ENCODE measurements around the gene RTKN2. TPM values are rescaled to one million over a fixed set of nuclear protein-coding genes. Genes with fewer than 3 reads are reported as not detected.

Gene RTKN2
- 0.04 TPM for total RNA-seq (2013)
- polyA plus RNA-seq (under 1 TPM in 2 of 3 donors, not detected in 1; 0.07 to 0.08 TPM), polyA minus RNA-seq (not detected in 2 replicates), total RNA-seq (0.35 to 5.4 (median 0.84) reads per million in 11 experiments)

- Mint-ChIP-seq H3K27ac (peak within 1 kb of the TSS in 2 of 7 donors; percentile 2 to 50), H3K36me3 (peaks cover 0 to 1% of the 10 kb centered on the region in 2 donors), H3K4me1 (peaks cover 19% of the 10 kb centered on the region), H3K9me3 (peaks cover 0 to 3% (median 0%) of the 10 kb centered on the region in 7 donors), H3K4me3 (peak within 1 kb of the TSS; percentile 86 to 93), H3K27me3 (ENCODE audit: low read depth in 3 of 3) (peaks cover 14 to 29% (median 18%) of the 10 kb centered on the region in 3 donors)
- TF ChIP-seq CTCF (IDR thresholded peaks at IDR 0.05): no peak
- Histone ChIP-seq H3K27me3 (ENCODE audit: control insufficient read depth in 2 of 2, insufficient read depth in 2 of 2, low read length in 2 of 2) (peaks cover 8 to 37% of the 10 kb centered on the region in 2 donors), H4K20me1 (ENCODE audit: insufficient read depth, low read length) (no peaks in the 10 kb centered on the region), H3K4me3 (replicated peaks in 1 of 3; ENCODE audit: low read depth in 2 of 3, low read length in 3 of 3) (peak within 1 kb of the TSS; percentile 63 to 83 (median 79)), H2AFZ (ENCODE audit: insufficient read depth, low read depth, low read length, poor library complexity, severe bottlenecking) (peak within 1 kb of the TSS; percentile 87), H3K79me2 (ENCODE audit: insufficient read depth, low read length) (no peaks in the 10 kb centered on the region), H3K9ac (ENCODE audit: insufficient read depth, low read length, poor library complexity, severe bottlenecking) (peak within 1 kb of the TSS; percentile 60), H3K4me1 (ENCODE audit: control insufficient read depth in 1 of 2, insufficient read depth in 2 of 2, low read length in 2 of 2) (peaks cover 13 to 18% of the 10 kb centered on the region in 2 donors), H3K4me2 (replicated peaks; ENCODE audit: extremely low read depth, low read length, poor library complexity, severe bottlenecking) (peak within 1 kb of the TSS; percentile 94), H3K9me3 (replicated peaks in 1 of 2; ENCODE audit: control insufficient read depth in 1 of 2, insufficient read depth in 1 of 2, low read length in 2 of 2) (no peaks in the 10 kb centered on the region), H3K36me3 (replicated peaks in 1 of 2; ENCODE audit: control insufficient read depth in 1 of 2, insufficient read depth in 2 of 2, low read length in 2 of 2) (no peaks in the 10 kb centered on the region), H3K27ac (ENCODE audit: low read depth in 1 of 2, low read length in 2 of 2) (no peak within 1 kb of the TSS)
- peak; percentile 49 to 57 (median 50) for DNase-seq
- intact Hi-C loops (cut with micrococcal nuclease): no loop called here
- under 1% methylated on average over 59 of the region's 63 CpGs for WGBS (ENCODE audit: insufficient coverage)
Measured at GRCh38 chr10:62268399-62269114, at the start of gene RTKN2. Gene RTKN2, minus strand, starts transcription at chr10:62268844. Its CDS starts 234 bp downstream, at chr10:62268610.

GRCh38 chr10:62317257-62317656, 48.6 kb upstream of the RTKN2 start:
- H3K9me3 Mint-ChIP-seq: peaks cover 0 to 3% (median 0%) of the 10 kb centered on the region in 7 donors
- H3K4me1 Mint-ChIP-seq: no peaks in the 10 kb centered on the region
- H3K27me3 ChIP-seq (ENCODE audit: control insufficient read depth in 2 of 2, insufficient read depth in 2 of 2, low read length in 2 of 2): no peaks in the 10 kb centered on the region
- H2AFZ ChIP-seq (ENCODE audit: insufficient read depth, low read depth, low read length, poor library complexity, severe bottlenecking): no peak overlapping the region
- H3K36me3 ChIP-seq (replicated peaks in 1 of 2; ENCODE audit: control insufficient read depth in 1 of 2, insufficient read depth in 2 of 2, low read length in 2 of 2): no peaks in the 10 kb centered on the region
- no peak overlapping the region for H3K4me3 Mint-ChIP-seq
- no peak for TF ChIP-seq CTCF (IDR thresholded peaks at IDR 0.05)
- no peaks in the 10 kb centered on the region for H4K20me1 ChIP-seq (ENCODE audit: insufficient read depth, low read length)
- no peaks in the 10 kb centered on the region for H3K79me2 ChIP-seq (ENCODE audit: insufficient read depth, low read length)
- peaks cover 2 to 4% (median 3%) of the 10 kb centered on the region in 3 donors for H3K27me3 Mint-ChIP-seq (ENCODE audit: low read depth in 3 of 3)
- H3K4me2 ChIP-seq (replicated peaks; ENCODE audit: extremely low read depth, low read length, poor library complexity, severe bottlenecking): no peak overlapping the region
- 95% methylated on average over 3 of the region's 6 CpGs for WGBS (ENCODE audit: insufficient coverage)
- DNase-seq: no peak
- H3K4me3 ChIP-seq (replicated peaks in 1 of 3; ENCODE audit: low read depth in 2 of 3, low read length in 3 of 3): no peak overlapping the region
- H3K9me3 ChIP-seq (replicated peaks in 1 of 2; ENCODE audit: control insufficient read depth in 1 of 2, insufficient read depth in 1 of 2, low read length in 2 of 2): no peaks in the 10 kb centered on the region
- intact Hi-C loops (cut with micrococcal nuclease): no loop called here
- no peaks in the 10 kb centered on the region for H3K36me3 Mint-ChIP-seq
- H3K4me1 ChIP-seq (ENCODE audit: control insufficient read depth in 1 of 2, insufficient read depth in 2 of 2, low read length in 2 of 2): no peaks in the 10 kb centered on the region
- H3K9ac ChIP-seq (ENCODE audit: insufficient read depth, low read length, poor library complexity, severe bottlenecking): no peak overlapping the region
- H3K27ac ChIP-seq (ENCODE audit: low read depth in 1 of 2, low read length in 2 of 2): no peak overlapping the region
- H3K27ac Mint-ChIP-seq: no peak overlapping the region

All from CD14-positive monocyte (primary cell).